ENCODE measurements around the gene STRN4.
"Not testable (repeated sequence)": the region's sequence is repeated elsewhere in the genome, so short reads cannot be mapped to it uniquely, and the experiment has no call there.

The STRN4 gene

DNA sequence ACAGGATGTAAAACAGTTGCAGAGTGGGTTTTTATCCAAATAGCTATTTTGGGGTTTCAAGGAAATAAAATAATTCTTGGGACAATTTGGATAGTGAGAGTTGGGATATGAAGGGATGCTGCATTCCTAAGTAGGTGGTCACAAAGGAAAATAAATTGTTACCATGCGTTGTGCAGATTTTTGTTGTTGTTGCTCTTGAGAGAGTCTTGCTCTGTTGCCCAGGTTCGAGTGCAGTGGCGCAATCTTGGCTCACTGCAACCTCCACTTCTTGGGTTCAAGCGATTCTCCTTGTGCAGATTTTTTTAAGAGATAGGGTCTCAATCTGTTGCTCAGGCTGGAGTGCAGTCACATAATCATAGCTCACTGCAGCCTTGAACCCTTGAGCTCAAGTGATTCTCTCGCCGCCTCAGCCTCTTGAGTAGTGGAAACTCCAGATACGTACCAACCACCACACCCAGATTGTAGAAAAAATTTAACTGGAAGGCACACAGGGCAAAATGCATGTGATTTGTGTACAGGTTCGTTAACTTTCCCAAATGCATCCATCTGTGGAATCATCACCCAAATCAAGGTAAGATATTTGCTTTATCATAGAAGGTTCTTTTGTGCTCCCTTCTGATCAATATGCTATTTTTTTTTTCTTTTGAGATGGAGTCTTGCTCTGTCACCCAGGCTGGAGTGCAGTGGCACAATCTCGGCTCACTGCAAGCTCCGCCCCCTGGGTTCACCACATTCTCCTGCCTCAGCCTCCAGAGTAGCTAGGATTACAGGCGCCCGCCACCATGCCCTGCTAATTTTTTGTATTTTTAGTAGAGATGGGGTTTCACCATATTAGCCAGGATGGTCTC is 26.1 kb upstream of the STRN4 start:
- no peak for DNase-seq (ENCODE audit: low spot score)

DNA sequence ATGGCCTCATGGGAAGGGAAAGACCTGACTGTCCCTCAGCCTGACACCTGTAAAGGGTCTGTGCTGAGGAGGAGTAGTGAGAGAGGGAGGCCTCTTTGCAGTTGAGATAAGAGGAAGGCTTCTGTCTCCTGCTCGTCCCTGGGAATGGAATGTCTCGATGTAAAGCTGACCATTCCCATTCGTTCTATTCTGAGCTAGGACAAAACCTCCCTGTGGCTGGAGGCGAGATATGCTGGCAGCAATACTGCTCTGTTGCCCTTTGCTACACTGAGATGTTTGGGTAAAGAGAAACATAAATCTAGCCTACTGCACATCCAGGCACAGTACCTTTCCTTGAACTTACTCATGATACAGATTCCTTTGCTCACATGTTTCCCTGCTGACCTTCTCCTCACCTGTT is 22.5 kb upstream of the STRN4 start:
- not testable (repeated sequence) for DNase-seq (ENCODE audit: low spot score)

DNA sequence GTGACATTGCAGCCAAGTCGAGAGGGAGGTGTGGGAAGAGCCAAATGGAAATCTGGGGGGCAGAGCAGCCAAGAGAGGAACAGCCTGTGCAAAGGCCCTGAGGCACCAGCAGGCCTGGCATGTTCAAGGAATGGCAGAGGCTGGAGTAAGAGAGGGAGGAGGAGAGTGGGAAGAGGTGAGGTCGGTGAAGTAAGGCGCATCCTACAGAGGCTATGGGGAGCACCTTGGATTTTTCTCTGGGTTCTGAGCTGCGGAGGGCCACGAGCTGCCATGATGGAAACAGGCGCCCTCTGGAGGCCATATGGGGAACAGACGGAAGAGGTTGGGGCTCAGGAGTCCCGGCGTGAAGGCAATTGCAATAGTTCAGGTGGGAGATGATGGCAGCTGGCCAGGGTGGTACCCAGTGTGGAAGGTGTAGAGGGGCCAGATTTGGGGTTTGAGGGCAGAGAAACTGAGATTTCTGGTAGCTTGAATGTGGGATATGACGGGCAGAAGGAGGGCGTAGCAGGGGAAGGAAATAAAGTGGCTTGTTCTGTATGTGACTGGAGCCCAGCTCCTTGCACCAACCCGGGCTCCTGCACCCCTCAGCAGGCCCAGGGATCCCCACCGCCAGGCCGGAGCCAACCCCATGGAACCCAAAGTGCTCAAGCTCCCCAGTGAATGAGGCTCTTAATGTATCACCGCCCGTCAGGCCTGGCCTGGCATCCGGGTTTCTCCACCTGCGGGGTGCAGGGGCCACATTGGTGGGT is 20.5 kb upstream of the STRN4 start:
- no peak for DNase-seq (ENCODE audit: low spot score)

DNA sequence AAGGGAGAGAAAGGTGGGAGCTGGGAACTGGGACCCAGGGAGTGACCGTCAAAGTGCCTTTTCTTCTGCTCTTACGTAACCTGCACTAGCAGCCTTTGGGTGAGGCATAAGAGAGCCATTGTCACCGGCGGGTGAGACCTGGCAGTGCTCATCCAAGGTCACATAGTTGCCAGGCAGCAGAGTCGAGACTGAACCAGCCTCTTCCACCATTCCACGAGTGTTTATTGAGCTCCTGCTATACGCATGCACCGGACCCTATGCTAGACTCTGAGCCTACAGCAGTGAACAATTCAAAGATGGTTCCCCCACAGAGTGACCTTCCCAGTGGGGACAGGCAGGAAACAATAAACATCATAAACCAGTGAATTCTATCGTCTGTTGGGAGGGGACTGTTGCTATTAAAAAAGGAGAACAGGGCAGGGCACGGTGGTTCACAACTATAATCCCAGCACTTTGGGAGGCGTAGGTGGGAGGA is 18.6 kb upstream of the STRN4 start:
- peak; percentile 74 for DNase-seq (ENCODE audit: low spot score)

DNA sequence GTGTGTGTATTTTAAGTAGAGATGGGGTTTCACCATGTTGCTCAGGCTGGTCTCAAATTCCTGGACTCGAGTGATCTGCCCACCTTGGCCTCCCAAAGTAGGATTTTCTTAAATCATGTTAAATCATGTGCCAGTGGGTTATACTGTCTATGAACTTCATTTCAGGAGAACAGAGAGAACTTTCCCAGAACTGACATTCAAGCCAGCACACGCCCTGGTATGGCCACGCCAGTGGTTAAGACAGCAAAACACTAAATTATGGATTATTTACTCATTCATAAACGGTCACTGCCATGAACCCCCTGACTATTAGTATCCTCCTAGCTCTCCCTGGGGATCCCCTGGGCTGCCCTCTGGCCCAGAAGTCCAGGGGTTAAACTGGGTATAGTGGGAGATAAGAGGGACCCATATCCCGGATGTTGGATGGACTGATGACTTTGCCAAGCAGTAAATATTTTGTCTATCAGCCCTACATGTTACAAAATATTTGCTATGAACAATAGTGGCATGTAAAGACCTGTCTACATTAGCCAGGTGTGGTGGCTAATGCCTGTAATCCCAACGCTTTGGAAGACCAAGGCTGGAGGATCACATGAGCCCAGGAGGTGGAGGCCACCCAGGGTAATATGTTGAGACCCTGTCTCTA is 16.1 kb upstream of the STRN4 start:
- no peak for DNase-seq (ENCODE audit: low spot score)

DNA sequence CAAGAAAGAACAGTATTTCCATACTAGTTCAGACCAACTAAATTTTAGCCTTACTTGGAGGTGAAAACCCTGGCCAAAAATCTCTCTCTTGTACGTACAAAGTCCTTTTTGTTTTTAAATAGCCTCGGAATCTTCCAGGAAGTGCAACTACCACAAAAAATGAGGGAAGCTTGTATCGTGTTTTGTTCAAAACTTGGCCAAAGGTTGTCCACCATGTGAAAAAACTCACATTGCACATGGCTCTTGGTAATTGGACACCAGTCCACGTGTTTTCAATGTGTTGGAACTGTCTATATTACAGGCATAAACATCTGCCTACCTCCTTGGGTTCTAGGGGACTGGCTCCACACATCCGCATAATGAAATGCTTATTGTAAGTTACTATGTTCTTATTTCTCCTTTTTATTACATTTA is 15.2 kb upstream of the STRN4 start:
- DNase-seq (ENCODE audit: low spot score) = no peak

DNA sequence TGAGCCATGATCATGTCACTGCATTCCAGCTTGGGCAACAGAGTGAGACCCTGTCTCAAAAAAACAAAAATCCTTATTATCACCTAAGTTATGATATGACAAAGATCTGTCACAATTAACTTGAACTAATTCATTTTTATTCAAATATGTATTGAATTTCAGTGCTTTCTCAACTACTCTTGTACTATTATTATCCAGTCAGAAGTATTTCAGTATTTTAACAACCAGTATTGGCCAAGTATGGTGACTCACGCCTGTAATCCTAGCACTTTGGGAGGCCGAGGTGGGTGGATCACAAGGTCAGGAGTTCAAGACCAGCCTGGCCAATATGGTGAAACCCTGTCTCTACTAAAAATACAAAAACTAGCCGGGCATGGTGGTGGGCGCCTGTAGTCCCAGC is 14.6 kb upstream of the STRN4 start:
- DNase-seq (ENCODE audit: low spot score) = not testable (repeated sequence)

DNA sequence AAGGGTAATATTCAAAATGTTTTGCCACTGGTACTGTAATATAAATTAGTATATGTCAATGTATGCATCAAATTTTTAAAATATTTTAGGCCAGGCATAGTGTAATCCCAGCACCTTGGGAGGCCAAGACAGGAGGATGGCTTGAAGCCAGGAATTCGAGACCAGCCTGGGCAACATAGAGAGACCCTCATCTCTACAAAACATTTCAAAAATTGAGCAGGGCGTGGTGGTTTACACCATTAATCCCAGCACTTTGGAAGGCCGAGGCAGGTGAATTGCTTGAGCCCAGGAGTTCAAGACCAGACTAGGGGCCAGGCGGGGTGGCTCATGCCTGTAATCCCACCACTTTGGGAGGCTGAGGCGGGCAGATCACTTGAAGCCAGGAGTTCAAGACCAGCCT is 14.1 kb upstream of the STRN4 start:
- no peak for DNase-seq (ENCODE audit: low spot score)

DNA sequence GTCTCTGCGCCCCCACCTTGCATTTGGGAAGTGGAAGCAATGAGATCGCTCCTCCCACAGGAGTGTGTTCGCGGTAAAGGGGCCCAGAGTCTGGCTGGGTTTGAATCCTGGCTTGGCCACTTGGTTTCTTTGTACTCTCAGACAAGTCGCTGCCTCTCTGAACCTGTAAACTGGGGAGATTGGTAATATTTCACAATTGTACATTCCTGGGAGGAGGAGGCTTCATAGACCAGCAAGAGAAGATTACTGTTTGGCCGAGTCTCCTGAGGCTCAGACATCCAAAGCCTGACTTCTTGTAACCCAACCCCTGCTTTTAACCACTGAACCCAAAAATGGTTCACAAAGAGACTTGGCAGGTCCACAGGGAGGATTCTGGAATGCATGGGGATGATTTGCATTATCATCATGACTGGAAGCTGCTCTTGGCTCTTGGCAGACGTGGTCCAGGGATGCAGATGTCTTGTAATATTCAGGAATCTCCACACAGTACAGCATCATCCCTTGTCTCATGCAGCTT is 13.6 kb upstream of the STRN4 start:
- no peak for DNase-seq (ENCODE audit: low spot score)

DNA sequence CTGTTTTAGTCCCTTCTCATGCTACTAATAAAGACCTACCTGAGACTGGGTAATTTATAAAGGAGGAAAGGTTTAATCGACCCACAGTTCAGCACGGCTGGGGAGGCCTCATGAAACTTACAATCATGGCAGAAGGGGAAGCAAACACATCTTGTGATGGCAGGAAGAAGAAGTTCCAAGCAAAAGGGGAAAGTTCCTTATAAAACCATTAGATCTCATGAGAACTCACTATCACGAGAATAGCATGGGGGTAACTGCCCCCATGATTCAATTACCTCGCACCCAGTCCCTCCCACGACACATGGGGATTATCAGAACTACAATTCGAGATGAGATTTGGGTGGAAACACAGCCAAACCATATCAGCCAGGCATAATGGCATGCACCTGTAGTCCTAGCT is 13.0 kb upstream of the STRN4 start:
- no peak for DNase-seq (ENCODE audit: low spot score)

DNA sequence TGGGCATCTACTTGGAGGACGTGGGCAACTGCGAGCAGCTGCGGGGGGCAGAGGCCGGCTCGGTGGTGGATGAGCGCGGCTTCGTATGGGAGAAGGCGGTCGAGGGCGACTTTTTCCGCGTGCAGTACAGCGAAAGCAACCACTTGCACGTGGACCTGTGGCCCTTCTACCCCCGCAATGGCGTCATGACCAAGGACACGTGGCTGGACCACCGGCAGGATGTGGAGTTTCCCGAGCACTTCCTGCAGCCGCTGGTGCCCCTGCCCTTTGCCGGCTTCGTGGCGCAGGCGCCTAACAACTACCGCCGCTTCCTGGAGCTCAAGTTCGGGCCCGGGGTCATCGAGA is 10.3 kb upstream of the STRN4 start:
- DNase-seq (ENCODE audit: low spot score) = no peak

DNA sequence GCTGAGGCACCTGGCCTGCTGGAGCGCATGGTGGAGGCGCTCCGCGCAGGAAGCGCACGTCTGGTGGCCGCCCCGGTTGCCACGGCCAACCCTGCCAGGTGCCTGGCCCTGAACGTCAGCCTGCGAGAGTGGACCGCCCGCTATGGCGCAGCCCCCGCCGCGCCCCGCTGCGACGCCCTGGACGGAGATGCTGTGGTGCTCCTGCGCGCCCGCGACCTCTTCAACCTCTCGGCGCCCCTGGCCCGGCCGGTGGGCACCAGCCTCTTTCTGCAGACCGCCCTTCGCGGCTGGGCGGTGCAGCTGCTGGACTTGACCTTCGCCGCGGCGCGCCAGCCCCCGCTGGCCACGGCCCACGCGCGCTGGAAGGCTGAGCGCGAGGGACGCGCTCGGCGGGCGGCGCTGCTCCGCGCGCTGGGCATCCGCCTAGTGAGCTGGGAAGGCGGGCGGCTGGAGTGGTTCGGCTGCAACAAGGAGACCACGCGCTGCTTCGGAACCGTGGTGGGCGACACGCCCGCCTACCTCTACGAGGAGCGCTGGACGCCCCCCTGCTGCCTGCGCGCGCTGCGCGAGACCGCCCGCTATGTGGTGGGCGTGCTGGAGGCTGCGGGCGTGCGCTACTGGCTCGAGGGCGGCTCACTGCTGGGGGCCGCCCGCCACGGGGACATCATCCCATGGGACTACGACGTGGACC is 9.7 kb upstream of the STRN4 start:
- DNase-seq (ENCODE audit: low spot score) = no peak

DNA sequence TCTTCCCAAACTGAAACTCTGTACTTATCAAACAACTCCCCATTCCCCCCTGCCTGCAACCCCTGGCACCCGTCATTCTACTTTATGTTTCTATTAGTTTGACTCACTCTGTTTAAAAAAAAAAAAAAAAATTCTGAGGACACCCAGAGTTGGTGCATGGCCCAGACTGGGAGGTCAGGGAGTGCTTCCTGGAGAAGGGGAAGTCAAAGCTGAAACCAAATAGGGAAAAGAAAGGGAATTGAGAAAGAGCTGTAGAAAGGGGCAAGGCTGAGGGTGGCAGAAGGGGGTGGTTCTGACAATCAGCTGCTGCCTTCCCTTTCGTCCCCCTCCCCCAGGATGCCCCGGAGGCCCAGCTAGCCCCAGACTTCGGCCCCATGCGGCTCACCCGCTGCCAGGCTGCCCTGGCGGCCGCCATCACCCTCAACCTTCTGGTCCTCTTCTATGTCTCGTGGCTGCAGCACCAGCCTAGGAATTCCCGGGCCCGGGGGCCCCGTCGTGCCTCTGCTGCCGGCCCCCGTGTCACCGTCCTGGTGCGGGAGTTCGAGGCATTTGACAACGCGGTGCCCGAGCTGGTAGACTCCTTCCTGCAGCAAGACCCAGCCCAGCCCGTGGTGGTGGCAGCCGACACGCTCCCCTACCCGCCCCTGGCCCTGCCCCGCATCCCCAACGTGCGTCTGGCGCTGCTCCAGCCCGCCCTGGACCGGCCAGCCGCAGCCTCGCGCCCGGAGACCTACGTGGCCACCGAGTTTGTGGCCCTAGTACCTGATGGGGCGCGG is 9.0 kb upstream of the STRN4 start:
- DNase-seq (ENCODE audit: low spot score) = no peak

DNA sequence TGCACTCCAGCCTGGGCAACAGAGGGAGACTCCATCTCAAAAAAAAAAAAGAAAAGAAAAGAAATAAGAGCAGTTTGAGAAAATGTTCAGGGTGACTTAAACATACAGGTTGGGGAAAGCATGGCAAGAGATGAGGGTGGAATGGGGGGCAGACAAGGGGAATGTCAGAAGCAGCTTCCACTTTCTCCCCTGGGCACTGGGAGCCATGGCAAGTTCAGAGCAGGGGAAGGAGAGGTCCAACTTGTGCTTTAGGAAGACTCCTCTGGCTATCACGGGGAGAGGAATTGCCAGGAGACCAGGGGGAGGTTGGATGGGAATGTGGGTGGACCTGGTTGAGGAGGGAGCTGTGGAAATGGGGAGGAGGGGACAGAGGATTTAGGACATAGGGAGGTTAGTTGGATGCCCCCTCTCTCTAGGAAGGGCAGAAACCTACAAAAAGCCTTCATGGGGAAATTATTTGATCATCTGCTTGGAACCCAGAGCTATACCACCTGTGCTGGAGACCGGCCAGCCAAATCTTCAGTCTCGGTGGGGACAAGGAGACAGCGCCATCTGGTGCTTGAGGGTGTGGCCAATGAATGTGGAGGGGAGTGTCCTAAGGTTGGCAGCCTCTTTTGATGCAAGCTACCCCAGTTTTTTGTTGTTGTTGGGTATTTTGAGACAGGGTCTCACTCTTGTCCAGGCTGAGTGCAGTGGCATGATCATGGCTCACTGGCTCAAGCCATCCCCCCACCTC is 7.3 kb upstream of the STRN4 start:
- DNase-seq (ENCODE audit: low spot score) = peak; percentile 74

DNA sequence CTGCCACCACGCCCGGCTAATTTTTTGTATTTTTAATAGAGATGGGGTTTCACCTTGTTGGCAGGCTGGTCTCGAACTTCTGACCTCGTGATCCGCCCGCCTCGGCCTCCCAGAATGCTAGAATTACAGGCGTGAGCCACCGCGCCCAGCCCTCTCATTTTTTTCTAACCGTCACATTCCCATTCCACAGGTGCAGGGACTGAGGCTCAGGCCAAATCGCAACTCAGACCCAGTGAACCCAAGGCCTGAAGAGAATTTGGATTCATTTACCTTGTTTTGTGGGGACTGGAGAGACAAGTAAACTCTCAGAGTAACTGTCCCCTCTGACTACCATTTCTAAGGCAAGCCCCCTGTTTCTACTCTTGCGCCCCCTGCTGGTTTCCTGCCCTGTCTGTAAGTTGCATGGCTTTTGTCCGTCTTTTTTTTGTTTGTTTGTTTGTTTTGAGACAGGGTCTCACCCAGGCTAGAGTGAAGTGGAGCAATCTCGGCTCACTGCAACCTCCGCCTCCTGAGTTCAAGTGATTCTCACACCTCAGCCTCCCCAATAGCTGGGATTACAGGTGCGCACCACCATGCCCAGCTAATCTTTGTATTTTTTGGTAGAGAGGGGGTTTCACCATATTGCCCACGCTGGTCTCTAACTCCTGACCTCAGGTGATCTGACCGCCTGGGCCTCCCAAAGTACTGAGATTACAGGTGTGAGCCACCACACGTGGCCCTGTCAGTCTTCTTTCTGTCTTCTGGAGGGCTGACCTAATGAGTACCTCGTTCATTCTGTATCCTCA is 2.3 kb upstream of the STRN4 start:
- DNase-seq (ENCODE audit: low spot score) = peak; percentile 70

DNA sequence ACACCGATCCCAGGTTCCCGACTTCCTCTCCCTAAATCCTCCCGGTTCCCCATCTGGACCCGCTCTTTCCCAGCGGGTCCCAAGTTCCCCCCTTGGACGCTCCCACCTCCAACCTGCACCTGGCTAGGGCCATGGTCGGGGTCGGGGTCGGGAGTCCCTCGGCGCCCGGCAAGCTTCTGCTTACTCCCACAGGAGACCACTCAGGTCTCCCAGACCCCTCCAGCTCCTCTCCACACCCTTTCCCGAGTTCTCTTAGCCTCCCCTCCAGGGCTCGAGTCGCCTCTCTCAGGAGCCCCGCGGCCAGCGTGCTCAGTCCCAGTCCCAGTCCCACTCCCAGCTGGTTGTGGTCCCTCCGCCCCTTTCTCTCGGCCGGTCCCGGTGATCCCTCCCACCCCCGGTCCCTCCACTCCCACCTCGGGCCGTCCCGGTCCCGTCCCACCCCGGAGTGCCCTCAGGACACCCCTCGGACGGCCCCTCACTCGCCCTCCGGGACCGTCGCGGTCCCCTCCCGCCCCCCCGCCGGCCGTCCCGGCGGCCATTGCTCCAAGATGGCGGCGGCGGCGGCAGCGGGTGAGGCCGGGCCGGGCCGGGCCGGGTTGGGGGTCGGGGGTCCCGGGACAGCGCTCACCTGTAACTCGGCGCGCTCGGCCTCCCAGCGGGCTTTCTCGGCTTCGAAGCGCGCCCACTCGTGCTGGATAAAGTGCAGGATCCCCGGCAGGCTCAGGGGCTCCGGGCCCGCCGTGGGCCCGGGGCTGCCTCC is 549 bp downstream of the STRN4 start, which contains the start of gene FKRP:
Gene FKRP, plus strand, starts transcription at position 537 of the 760 bp plus-strand sequence. CDS start 9,394 bp downstream, outside the sequence.
- peak; percentile 47 for DNase-seq (ENCODE audit: low spot score)

DNA sequence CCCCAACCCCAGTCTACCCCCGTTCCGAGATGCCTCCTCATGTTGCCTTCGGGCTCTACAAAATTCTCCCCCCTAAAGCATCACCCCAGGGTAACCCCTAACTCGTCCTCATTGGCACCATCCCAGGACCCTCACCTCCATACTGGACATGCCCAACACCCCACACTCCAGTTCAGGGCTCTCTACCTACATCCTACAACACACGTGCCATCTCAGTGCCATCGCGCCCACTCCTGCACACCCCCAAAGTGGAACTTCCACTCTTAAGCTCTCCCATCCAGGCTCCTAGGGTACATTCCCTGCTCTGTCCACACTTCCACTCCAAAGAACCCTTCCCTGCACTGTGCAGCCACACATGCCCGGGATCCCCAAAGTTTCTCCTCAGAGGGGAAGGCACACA is 1.2 kb downstream of the STRN4 start:
- DNase-seq (ENCODE audit: low spot score) = no peak

DNA sequence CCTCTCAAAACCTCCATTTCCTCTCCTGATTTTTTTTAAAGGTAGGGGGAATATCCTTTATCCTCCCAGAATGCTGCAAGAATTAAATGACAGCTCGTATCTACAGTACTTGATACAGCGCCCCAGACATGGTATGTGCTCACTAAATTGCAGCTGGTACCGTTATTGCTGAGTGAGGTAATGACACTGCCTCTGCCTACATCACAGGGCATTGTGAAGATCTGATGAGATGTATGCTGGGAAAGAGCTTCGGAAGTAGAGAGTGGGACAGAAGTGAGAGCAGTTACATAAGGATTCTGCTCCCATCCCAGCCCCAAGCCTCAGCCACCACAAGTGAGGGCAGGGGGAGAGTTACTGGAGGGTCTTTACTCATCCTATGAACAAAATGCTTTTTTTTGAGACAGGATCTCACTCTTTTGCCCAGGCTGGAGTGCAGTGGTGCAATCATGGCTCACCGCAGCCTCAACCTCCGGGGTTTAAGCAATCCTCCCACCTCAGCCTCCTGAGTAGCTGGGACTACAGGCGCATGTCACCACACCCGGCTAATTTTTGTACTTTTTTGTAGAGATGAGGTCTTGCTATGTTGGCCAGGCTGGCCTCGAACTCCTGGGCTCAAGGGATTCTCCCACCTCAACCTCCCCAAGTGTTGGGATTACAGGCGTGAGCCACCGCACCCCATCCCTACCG is 2.1 kb downstream of the STRN4 start:
- no peak for DNase-seq (ENCODE audit: low spot score)

Measured in HuH-7 (cell line).